CD4-positive, alpha-beta memory T cell (primary cell): Measurements from ENCODE around the gene FBXO42. TPM values are rescaled to one million over a fixed set of nuclear protein-coding genes. Genes with fewer than 3 reads are reported as not detected.
"Not testable (repeated sequence)": the region's sequence is repeated elsewhere in the genome, so short reads cannot be mapped to it uniquely, and the experiment has no call there.

Experiments used
- CTCF ChIA-PET: fragments of 350-600 bp; sonication (Branson Sonifier 250); formaldehyde crosslinking; loops from one replicate; lab custom pipeline; 2021; ENCODE audit warnings: inconsistent platforms; ENCODE audit not compliant: partially characterized antibody; lab: Charles Lee
- POLR2A ChIA-PET: fragments of 350-600 bp; sonication (Branson Sonifier 250); formaldehyde crosslinking; loops from one replicate; lab custom pipeline; 2021; ENCODE audit not compliant: partially characterized antibody; lab: Charles Lee
- DNase-seq, 5 donors: peaks; one replicate each; pipeline versions ENCODE4 v3.0.0 to v3.0.0-alpha.2; 2020 to 2022; ENCODE audit warnings: mixed read lengths in 1 of 5
- H3K27ac ChIP-seq: one replicate; pipeline ENCODE4 v1.7.0; 2013; ENCODE audit warnings: low read depth, low read length
- H3K27me3 ChIP-seq: 2 replicates; pipeline ENCODE4 v1.7.0; 2013; ENCODE audit warnings: mild to moderate bottlenecking, low read length, moderate library complexity; ENCODE audit not compliant: insufficient read depth
- H3K36me3 ChIP-seq: 2 replicates; pipeline ENCODE4 v1.7.0; 2013; ENCODE audit warnings: mild to moderate bottlenecking, low read length, moderate library complexity; ENCODE audit not compliant: insufficient read depth
- H3K4me1 ChIP-seq: 2 replicates; pipeline ENCODE4 v1.7.0; 2013; ENCODE audit warnings: mild to moderate bottlenecking, low read length, moderate library complexity; ENCODE audit not compliant: insufficient read depth
- H3K4me3 ChIP-seq, 2 donors: one replicate each; pipeline ENCODE4 v1.7.0; 2013; ENCODE audit warnings: low read length in 2 of 2, mild to moderate bottlenecking in 1 of 2
- H3K9me3 ChIP-seq, 2 donors: one replicate each; pipeline ENCODE4 v1.7.0; 2013; ENCODE audit warnings: low read length in 2 of 2, control low read depth in 1 of 2; ENCODE audit not compliant: control insufficient read depth in 1 of 2
- H3K27ac Mint-ChIP-seq, 7 donors: one replicate each; pipeline ENCODE4 v1.8.0; 2020 to 2021; ENCODE audit warnings: mixed read lengths in 7 of 7, mild to moderate bottlenecking in 6 of 7, inconsistent platforms in 3 of 7, moderate library complexity in 3 of 7
- H3K27me3 Mint-ChIP-seq, 2 donors: one replicate each; pipeline ENCODE4 v1.8.0; 2020 to 2021; ENCODE audit warnings: mixed read lengths in 2 of 2
- H3K36me3 Mint-ChIP-seq, 2 donors: one replicate each; pipeline ENCODE4 v1.8.0; 2020 to 2021; ENCODE audit warnings: mixed read lengths in 2 of 2, inconsistent platforms in 1 of 2, mild to moderate bottlenecking in 1 of 2
- H3K4me1 Mint-ChIP-seq, 4 donors: one replicate each; pipeline ENCODE4 v1.8.0; 2020 to 2021; ENCODE audit warnings: mixed read lengths in 4 of 4, mild to moderate bottlenecking in 1 of 4
- H3K4me3 Mint-ChIP-seq, 8 donors: one replicate each; pipeline ENCODE4 v1.8.0; 2020 to 2021; ENCODE audit warnings: mixed read lengths in 8 of 8, mild to moderate bottlenecking in 7 of 8, moderate library complexity in 6 of 8, inconsistent platforms in 3 of 8
- H3K9me3 Mint-ChIP-seq, 8 donors: one replicate each; pipeline ENCODE4 v1.8.0; 2020 to 2021; ENCODE audit warnings: mixed read lengths in 8 of 8, mild to moderate bottlenecking in 5 of 8, inconsistent platforms in 3 of 8, moderate library complexity in 1 of 8
- intact Hi-C: fragments of 100-400 bp; cut with micrococcal nuclease; formaldehyde crosslinking; loops from one replicate; pipeline ENCODE4 v1.15.1; 2023
- polyA plus RNA-seq, 2 donors: library from polyadenylated mRNA; unstranded; fragments of 300-500 nt; fragmentation: Illumina TruSeq; gene quantifications; one replicate each; pipeline ENCODE4 v1.2.3, GENCODE V29; 2021
- total RNA-seq, 2 experiments: library from RNA; stranded (reverse); gene quantifications; one replicate each; pipeline ENCODE4 v1.2.3, GENCODE V29; 2021

The FBXO42 gene
- total and polyA plus RNA-seq, 4 experiments from 2014 or later: 18.2 to 25.6 (median 22.2) TPM

DNA sequence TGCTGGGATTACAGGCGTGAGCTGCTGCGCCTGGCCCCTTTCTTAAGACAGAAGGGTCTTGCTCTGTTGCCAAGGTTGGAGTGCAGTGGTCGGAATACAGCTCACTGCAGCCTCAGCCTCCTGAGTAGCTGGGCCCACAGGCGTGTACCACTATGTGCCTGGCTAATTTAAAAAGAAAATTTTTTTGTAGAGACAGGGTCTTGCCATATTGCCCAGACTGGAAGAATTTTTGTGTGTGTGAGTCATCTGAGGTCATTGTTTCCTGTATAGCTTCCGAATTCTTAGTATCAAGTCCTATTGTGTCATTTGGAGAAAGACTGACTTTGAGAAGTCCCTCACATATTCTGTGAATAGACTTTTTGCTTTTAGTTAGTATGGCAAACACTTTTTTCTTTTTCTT, 19.4 kb upstream of the FBXO42 start:
- CTCF ChIA-PET: interaction anchor here (0.7 to 1.5 kb wide), 3 partner anchors 8 to 132 kb away, joined by 4 to 5 read pairs (median 4); no protein-coding TSS in a partner anchor
- Histone ChIP-seq H3K9me3 (no peaks in the 10 kb centered on the region), H3K4me3 (no peak overlapping the region), H3K27me3 (no peaks in the 10 kb centered on the region), H3K27ac (no peak overlapping the region), H3K4me1 (peaks cover 75% of the 10 kb centered on the region), H3K36me3 (peaks cover 4% of the 10 kb centered on the region)
- no peaks in the 10 kb centered on the region for H3K9me3 Mint-ChIP-seq
- peaks cover 50 to 90% (median 68%) of the 10 kb centered on the region in 4 donors for H3K4me1 Mint-ChIP-seq
- peak overlapping the region; percentile 7 to 86 (median 52) for H3K4me3 Mint-ChIP-seq
- no peaks in the 10 kb centered on the region for H3K27me3 Mint-ChIP-seq
- POLR2A ChIA-PET: interaction anchor here (0.8 to 1.5 kb wide), 6 partner anchors 9 to 69 kb away, joined by 3 to 5 read pairs (median 3); partner anchors contain the start of genes FBXO42 and NECAP2
- H3K27ac Mint-ChIP-seq: peak overlapping the region in 6 of 7 donors; percentile 7 to 89 (median 65)
- intact Hi-C loops: no loop called here
- peaks cover 10 to 45% of the 10 kb centered on the region in 2 donors for H3K36me3 Mint-ChIP-seq
- DNase-seq: peak in 1 of 5 donors; percentile 56

DNA sequence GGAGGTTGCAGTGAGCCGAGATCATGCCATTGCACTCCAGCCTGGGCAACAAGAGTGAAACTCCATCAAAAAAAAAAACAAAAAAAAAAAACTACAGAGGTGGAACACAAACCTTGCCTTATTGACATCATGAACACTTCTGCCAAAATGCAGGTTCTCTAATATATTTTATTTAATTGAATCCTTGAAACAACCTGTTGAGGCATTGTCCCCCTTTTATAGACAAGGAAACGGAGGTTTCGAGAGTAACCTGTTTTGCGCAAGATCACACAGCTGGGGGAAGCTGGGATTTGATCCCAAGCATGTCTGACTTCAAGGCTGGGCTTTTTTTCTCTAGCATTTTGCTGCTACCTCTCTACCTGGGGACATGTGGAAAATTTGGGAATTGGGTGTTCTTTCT, 17.5 kb upstream of the FBXO42 start:
- H3K27ac ChIP-seq: no peak overlapping the region
- Mint-ChIP-seq H3K27me3 (no peaks in the 10 kb centered on the region), H3K36me3 (peaks cover 6 to 39% of the 10 kb centered on the region in 2 donors), H3K27ac (peak overlapping the region in 2 of 7 donors; percentile 24 to 100), H3K4me1 (peaks cover 40 to 72% (median 53%) of the 10 kb centered on the region in 4 donors), H3K4me3 (peak overlapping the region in 3 of 8 donors; percentile 13 to 99 (median 95)), H3K9me3 (no peaks in the 10 kb centered on the region)
- peaks cover 62% of the 10 kb centered on the region for H3K4me1 ChIP-seq
- H3K4me3 ChIP-seq: no peak overlapping the region
- no peaks in the 10 kb centered on the region for H3K27me3 ChIP-seq
- ChIA-PET POLR2A (interaction anchor here (0.9 to 4.9 kb wide), 6 partner anchors 16 to 275 kb away, joined by 3 to 33 read pairs (median 12); partner anchors contain the start of genes FBXO42 and NECAP2), CTCF (no interaction called here)
- no peak for DNase-seq
- no peaks in the 10 kb centered on the region for H3K9me3 ChIP-seq
- H3K36me3 ChIP-seq: no peaks in the 10 kb centered on the region
- intact Hi-C loops: loop anchor here (5.0 to 10.0 kb wide), 5 partner anchors 52 to 685 kb away; partner anchors contain the start of genes SDHB and ZBTB17

DNA sequence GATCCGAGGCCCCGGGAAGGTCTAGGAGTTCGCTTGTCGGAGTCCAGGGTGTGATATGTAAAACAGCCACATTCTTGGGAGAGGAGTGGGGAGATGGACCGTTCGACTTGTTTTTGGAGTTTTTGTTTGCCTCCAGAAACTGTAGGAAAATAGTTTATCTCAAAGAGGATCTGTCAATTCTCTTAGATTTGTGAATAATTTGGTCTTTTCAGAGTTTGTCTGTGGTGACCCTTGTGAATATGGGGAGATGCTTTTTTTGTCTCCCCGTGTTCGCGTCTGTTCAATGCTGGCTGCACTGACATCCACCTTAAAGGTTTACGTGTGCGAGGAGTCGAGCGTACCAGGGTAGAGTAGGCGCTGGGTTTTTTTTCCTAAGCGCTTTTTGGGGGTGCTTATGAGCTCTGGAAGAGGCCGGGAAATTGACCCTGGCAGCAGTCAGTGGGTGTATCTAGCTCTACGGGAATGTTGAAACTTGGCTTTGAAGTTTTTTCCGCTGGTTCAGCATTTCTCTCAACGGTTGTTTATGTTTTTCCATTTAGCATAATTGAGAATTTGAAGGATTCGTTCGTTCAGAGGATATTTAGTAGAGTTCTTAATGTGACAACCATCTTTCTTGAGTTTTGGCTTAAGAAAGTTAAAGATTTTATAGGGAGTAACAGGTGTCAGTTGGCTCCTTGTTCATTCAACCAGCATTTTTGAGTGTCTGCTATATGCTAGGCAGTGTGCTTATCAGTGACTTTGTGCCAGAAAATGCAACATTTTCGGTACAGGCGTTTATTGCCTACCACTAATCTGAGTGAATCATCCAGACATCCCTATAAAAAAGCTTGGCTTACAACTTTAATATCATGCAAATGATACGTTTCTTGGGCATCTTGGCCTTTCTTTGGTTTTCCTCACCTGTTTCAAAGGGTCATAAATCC, 15.9 kb upstream of the FBXO42 start:
- Mint-ChIP-seq H3K36me3 (peaks cover 6 to 30% of the 10 kb centered on the region in 2 donors), H3K27ac (peak overlapping the region; percentile 99 to 100 (median 99)), H3K9me3 (no peaks in the 10 kb centered on the region), H3K4me3 (peak overlapping the region; percentile 95 to 99 (median 98)), H3K4me1 (peaks cover 32 to 63% (median 43%) of the 10 kb centered on the region in 4 donors), H3K27me3 (no peaks in the 10 kb centered on the region)
- no peaks in the 10 kb centered on the region for H3K36me3 ChIP-seq
- no peaks in the 10 kb centered on the region for H3K27me3 ChIP-seq
- DNase-seq: no peak
- peaks cover 53% of the 10 kb centered on the region for H3K4me1 ChIP-seq
- peak overlapping the region; percentile 99 for H3K27ac ChIP-seq
- H3K9me3 ChIP-seq: no peaks in the 10 kb centered on the region
- ChIA-PET POLR2A (interaction anchor here (0.6 to 4.9 kb wide), 13 partner anchors 10 to 537 kb away, joined by 3 to 33 read pairs (median 5); partner anchors contain the start of genes CPLANE2, FBXO42, NECAP2 and RNU1-1), CTCF (interaction anchor here (0.6 to 1.4 kb wide), 4 partner anchors 12 to 72 kb away, joined by 3 to 4 read pairs (median 4); partner anchors contain the start of gene NECAP2)
- peak overlapping the region; percentile 85 for H3K4me3 ChIP-seq
- intact Hi-C loops: loop anchor here (1.0 to 10.0 kb wide), 11 partner anchors 16 to 687 kb away; partner anchors contain the start of genes CPLANE2, FBXO42, NECAP2 and SDHB

DNA sequence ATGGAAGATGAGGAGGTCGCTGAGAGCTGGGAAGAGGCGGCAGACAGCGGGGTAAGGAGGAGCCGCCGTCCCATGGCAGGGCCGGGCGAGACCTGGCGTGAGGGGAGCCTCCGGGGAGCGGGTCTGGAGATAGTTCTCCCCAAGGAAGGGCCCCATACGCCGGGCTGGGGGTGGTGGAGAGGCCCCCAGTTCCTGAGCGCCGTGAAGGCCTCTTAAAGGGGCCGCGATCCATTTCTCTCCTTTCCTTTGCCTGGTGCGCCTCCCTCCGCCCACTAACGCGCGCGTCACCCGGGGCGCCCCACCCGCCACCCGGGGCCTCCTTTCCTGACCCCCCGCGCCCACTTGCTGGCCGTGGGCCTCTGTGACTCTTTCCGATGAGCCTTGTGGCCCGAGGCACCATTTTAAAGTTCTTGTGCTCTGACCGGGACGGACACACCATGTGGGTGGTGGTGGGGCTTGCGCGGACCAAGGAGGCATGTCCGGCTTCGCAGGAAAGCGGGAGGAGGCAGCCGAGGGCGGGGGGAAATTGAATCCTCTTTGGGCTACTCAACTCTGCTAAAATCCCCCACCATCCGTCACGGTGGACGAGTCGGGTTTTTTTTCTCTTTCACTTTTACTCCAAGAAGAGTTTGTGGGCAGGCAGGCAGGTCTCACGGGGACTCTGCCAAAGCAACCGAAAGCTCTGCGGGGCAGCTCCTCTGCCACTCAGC, 15.1 kb upstream of the FBXO42 start:
- Mint-ChIP-seq H3K4me1 (peaks cover 27 to 58% (median 38%) of the 10 kb centered on the region in 4 donors), H3K9me3 (no peaks in the 10 kb centered on the region), H3K27me3 (no peaks in the 10 kb centered on the region), H3K27ac (peak overlapping the region; percentile 99 to 100 (median 99)), H3K36me3 (peaks cover 0 to 24% of the 10 kb centered on the region in 2 donors), H3K4me3 (peak overlapping the region; percentile 95 to 99 (median 98))
- peak overlapping the region; percentile 85 for H3K4me3 ChIP-seq
- no peaks in the 10 kb centered on the region for H3K9me3 ChIP-seq
- intact Hi-C loops: loop anchor here (1.0 to 10.0 kb wide), 11 partner anchors 15 to 687 kb away; partner anchors contain the start of genes CPLANE2, FBXO42, NECAP2 and SDHB
- POLR2A ChIA-PET: interaction anchor here (0.6 to 4.9 kb wide), 14 partner anchors 8 to 538 kb away, joined by 3 to 33 read pairs (median 4); partner anchors contain the start of genes CPLANE2, FBXO42, NECAP2 and RNU1-1
- peak overlapping the region; percentile 99 for H3K27ac ChIP-seq
- H3K4me1 ChIP-seq: peaks cover 48% of the 10 kb centered on the region
- no peaks in the 10 kb centered on the region for H3K36me3 ChIP-seq
- no peaks in the 10 kb centered on the region for H3K27me3 ChIP-seq
- DNase-seq: peak; percentile 88 to 93 (median 92)
- CTCF ChIA-PET: interaction anchor here (1.2 to 6.8 kb wide), 3 partner anchors 16 to 73 kb away, joined by 3 to 121 read pairs (median 4); partner anchors contain the start of genes FBXO42 and NECAP2

DNA sequence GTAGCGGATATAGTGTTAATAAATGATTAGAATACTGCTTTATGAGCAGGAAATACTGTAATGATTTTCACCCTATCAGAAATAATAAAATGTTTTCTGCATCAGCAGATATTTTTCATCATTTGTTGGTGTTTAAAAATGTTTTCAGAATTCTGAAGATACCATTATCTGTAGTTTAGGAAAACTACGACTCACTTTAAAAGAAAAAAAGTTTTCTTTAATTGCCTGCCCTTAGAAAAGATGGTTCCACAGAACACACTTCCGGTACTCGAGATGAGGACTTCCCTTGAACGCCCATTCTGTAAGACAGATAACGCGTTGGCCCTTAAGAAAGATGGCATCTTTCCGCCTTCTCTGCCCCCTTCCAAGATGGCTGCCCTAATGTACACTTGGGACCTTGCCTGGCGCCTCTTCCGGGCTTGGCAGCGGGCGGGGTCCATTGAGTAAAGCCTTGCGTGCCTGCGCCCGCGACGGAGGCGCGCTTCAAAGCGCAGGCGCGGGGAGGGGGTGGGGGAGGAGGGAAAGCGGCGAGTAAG, 14.5 kb upstream of the FBXO42 start, which contains the start of gene SZRD1:
Gene SZRD1 (plus strand): TSS at position 521 of the 536 bp plus-strand sequence. CDS start 16 bp downstream, outside the sequence.
- H3K4me1 ChIP-seq: peaks cover 42% of the 10 kb centered on the region
- intact Hi-C loops: loop anchor here (1.0 to 10.0 kb wide), 11 partner anchors 14 to 688 kb away; partner anchors contain the start of genes CPLANE2, FBXO42, NECAP2 and SDHB
- H3K9me3 ChIP-seq: no peaks in the 10 kb centered on the region
- H3K4me1 Mint-ChIP-seq: peaks cover 22 to 52% (median 32%) of the 10 kb centered on the region in 4 donors
- POLR2A ChIA-PET: interaction anchor here (1.0 to 4.9 kb wide), 11 partner anchors 9 to 538 kb away, joined by 3 to 33 read pairs (median 5); partner anchors contain the start of genes CPLANE2, FBXO42 and NECAP2
- H3K9me3 Mint-ChIP-seq: no peaks in the 10 kb centered on the region
- H3K36me3 Mint-ChIP-seq: peaks cover 0 to 20% of the 10 kb centered on the region in 2 donors
- peak; percentile 94 to 99 (median 98) for DNase-seq
- CTCF ChIA-PET: interaction anchor here (1.2 to 6.8 kb wide), 3 partner anchors 15 to 74 kb away, joined by 3 to 121 read pairs (median 4); partner anchors contain the start of genes FBXO42 and NECAP2
- peak within 1 kb of the TSS; percentile 99 to 100 (median 99) for H3K27ac Mint-ChIP-seq
- no peaks in the 10 kb centered on the region for H3K36me3 ChIP-seq
- peak within 1 kb of the TSS; percentile 99 for H3K27ac ChIP-seq
- peak within 1 kb of the TSS; percentile 85 for H3K4me3 ChIP-seq
- no peaks in the 10 kb centered on the region for H3K27me3 Mint-ChIP-seq
- H3K27me3 ChIP-seq: no peaks in the 10 kb centered on the region
- peak within 1 kb of the TSS; percentile 95 to 99 (median 98) for H3K4me3 Mint-ChIP-seq

DNA sequence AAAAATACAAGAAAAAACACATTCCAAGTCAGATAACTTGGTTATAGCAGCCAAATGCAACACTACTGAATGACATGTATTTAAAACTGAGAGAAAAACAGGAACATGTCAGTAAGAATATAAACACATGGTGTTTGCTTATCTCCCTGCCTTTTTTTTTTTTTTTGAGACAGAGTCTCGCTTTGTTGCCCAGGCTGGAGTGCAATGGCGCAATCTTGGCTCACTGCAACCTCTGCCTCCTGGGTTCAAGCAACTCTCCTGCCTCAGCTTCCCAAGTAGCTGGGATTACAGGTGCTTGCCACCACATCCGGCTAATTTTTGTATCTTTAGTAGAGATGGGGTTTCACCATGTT, 12.8 kb upstream of the FBXO42 start:
- H3K9me3 Mint-ChIP-seq, H3K27me3 ChIP-seq, H3K9me3 ChIP-seq, H3K27me3 Mint-ChIP-seq, H3K36me3 ChIP-seq, H3K27ac ChIP-seq, H3K4me3 ChIP-seq, DNase-seq, H3K4me3 Mint-ChIP-seq: not testable (repeated sequence)
- POLR2A ChIA-PET: interaction anchor here (4.9 kb wide), 1 partner anchor 13 kb away, joined by 25 read pairs; the partner anchor contains the start of gene FBXO42
- Mint-ChIP-seq H3K4me1 (peaks cover 16 to 40% (median 23%) of the 10 kb centered on the region in 4 donors), H3K36me3 (peaks cover 0 to 15% of the 10 kb centered on the region in 2 donors), H3K27ac (peak overlapping the region in 1 of 7 donors; percentile 8)
- peaks cover 32% of the 10 kb centered on the region for H3K4me1 ChIP-seq
- CTCF ChIA-PET: interaction anchor here (1.2 to 6.8 kb wide), 2 partner anchors 14 to 35 kb away, joined by 3 to 121 read pairs; partner anchors contain the start of gene FBXO42
- intact Hi-C loops: loop anchor here (5.0 to 10.0 kb wide), 5 partner anchors 57 to 690 kb away; partner anchors contain the start of genes SDHB and ZBTB17
